ENCODE results near the gene NCAM1. TPM values are rescaled to one million over a fixed set of nuclear protein-coding genes. Genes with fewer than 3 reads are reported as not detected.

The NCAM1 gene
- total and polyA plus RNA-seq, 9 of the 15 experiments (the other 6 are each of a cell fraction or from before 2014, with no cell fraction given), result 0.09 to 0.23 TPM; not detected in 7

DNA sequence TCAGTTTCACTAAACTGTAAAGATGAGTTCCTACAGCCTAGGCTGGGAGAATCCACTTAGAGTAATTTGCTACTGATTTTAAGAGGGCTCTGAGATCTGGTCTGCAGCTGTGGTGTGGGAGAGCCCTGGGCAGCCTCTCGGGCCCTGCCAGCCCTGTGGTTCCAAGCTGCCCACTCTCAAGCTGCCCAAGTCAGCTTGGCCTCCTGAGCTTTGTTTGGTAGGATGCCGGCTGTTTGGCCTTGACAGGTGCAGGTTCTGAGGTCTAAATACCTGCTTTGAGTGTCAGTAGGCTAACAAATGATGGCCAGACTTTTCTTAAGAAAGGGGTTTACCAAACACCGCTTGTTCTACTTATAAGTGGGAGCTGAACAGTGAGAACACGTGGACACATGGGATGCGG lies 219.9 kb downstream of the NCAM1 start (continued):
- TF ChIP-seq FOXK2 (conservative IDR thresholded peaks at IDR 0.05 in 1 of 2, IDR thresholded peaks at IDR 0.05 in 1 of 2; ENCODE audit: low read depth in 2 of 2) (no peak), GABPB2 (CRISPR knock-in tag; conservative IDR thresholded peaks at IDR 0.05) (no peak), NR1H2 (CRISPR knock-in tag; IDR thresholded peaks at IDR 0.05) (no peak), SREBF1 (IDR thresholded peaks at IDR 0.05; ENCODE audit: borderline replicate concordance, low read depth, low read length) (no peak), MEF2A (IDR thresholded peaks at IDR 0.05; ENCODE audit: control insufficient read depth, low read depth, low read length) (no peak)
- TF ChIP-seq, protein P1, sequence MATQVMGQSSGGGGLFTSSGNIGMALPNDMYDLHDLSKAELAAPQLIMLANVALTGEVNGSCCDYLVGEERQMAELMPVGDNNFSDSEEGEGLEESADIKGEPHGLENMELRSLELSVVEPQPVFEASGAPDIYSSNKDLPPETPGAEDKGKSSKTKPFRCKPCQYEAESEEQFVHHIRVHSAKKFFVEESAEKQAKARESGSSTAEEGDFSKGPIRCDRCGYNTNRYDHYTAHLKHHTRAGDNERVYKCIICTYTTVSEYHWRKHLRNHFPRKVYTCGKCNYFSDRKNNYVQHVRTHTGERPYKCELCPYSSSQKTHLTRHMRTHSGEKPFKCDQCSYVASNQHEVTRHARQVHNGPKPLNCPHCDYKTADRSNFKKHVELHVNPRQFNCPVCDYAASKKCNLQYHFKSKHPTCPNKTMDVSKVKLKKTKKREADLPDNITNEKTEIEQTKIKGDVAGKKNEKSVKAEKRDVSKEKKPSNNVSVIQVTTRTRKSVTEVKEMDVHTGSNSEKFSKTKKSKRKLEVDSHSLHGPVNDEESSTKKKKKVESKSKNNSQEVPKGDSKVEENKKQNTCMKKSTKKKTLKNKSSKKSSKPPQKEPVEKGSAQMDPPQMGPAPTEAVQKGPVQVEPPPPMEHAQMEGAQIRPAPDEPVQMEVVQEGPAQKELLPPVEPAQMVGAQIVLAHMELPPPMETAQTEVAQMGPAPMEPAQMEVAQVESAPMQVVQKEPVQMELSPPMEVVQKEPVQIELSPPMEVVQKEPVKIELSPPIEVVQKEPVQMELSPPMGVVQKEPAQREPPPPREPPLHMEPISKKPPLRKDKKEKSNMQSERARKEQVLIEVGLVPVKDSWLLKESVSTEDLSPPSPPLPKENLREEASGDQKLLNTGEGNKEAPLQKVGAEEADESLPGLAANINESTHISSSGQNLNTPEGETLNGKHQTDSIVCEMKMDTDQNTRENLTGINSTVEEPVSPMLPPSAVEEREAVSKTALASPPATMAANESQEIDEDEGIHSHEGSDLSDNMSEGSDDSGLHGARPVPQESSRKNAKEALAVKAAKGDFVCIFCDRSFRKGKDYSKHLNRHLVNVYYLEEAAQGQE (IDR thresholded peaks at IDR 0.05; ENCODE audit: borderline replicate concordance), result no peak
- TF ChIP-seq, protein P1 (CRISPR knock-in tag; IDR thresholded peaks at IDR 0.05; ENCODE audit: low read depth), result no peak

Data from K562 (cell line).